Measurements from ENCODE around the gene TINCR.

TINCR gene

GRCh38 chr19:5526691-5527090 lies 41.1 kb downstream of the TINCR start:
- H3K27me3 ChIP-seq (ENCODE audit: insufficient read depth, poor library complexity, severe bottlenecking), result no peaks in the 10 kb centered on the region
- DNase-seq (ENCODE audit: low read depth in 1 of 2, low spot score in 1 of 2), result no peak
- H3K4me3 ChIP-seq (replicated peaks; ENCODE audit: insufficient read depth, low read length), result no peak overlapping the region
- TF ChIP-seq SPI1 (IDR thresholded peaks at IDR 0.05; ENCODE audit: borderline replicate concordance, low read depth) (no peak), POLR2AphosphoS5 (IDR thresholded peaks at IDR 0.05; ENCODE audit: low read depth) (no peak), GABPA (IDR thresholded peaks at IDR 0.05; ENCODE audit: low read depth) (no peak), CTCF (IDR thresholded peaks at IDR 0.05; ENCODE audit: insufficient read depth, low read length) (no peak)
- TF ChIP-seq, protein P1, sequence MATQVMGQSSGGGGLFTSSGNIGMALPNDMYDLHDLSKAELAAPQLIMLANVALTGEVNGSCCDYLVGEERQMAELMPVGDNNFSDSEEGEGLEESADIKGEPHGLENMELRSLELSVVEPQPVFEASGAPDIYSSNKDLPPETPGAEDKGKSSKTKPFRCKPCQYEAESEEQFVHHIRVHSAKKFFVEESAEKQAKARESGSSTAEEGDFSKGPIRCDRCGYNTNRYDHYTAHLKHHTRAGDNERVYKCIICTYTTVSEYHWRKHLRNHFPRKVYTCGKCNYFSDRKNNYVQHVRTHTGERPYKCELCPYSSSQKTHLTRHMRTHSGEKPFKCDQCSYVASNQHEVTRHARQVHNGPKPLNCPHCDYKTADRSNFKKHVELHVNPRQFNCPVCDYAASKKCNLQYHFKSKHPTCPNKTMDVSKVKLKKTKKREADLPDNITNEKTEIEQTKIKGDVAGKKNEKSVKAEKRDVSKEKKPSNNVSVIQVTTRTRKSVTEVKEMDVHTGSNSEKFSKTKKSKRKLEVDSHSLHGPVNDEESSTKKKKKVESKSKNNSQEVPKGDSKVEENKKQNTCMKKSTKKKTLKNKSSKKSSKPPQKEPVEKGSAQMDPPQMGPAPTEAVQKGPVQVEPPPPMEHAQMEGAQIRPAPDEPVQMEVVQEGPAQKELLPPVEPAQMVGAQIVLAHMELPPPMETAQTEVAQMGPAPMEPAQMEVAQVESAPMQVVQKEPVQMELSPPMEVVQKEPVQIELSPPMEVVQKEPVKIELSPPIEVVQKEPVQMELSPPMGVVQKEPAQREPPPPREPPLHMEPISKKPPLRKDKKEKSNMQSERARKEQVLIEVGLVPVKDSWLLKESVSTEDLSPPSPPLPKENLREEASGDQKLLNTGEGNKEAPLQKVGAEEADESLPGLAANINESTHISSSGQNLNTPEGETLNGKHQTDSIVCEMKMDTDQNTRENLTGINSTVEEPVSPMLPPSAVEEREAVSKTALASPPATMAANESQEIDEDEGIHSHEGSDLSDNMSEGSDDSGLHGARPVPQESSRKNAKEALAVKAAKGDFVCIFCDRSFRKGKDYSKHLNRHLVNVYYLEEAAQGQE (IDR thresholded peaks at IDR 0.05; ENCODE audit: insufficient replicate concordance, low read depth), result no peak
- H3K27ac ChIP-seq (replicated peaks), result no peak overlapping the region

GRCh38 chr19:5524081-5524480 lies 43.7 kb downstream of the TINCR start:
- Histone ChIP-seq H3K27ac (replicated peaks) (no peak overlapping the region), H3K4me3 (replicated peaks; ENCODE audit: insufficient read depth, low read length) (no peak overlapping the region), H3K27me3 (ENCODE audit: insufficient read depth, poor library complexity, severe bottlenecking) (no peaks in the 10 kb centered on the region)
- TF ChIP-seq CTCF (IDR thresholded peaks at IDR 0.05; ENCODE audit: insufficient read depth, low read length) (no peak), GABPA (IDR thresholded peaks at IDR 0.05; ENCODE audit: low read depth) (no peak), SPI1 (IDR thresholded peaks at IDR 0.05; ENCODE audit: borderline replicate concordance, low read depth) (no peak), POLR2AphosphoS5 (IDR thresholded peaks at IDR 0.05; ENCODE audit: low read depth) (no peak)
- TF ChIP-seq, protein P1 (IDR thresholded peaks at IDR 0.05; ENCODE audit: insufficient replicate concordance, low read depth), result no peak
- DNase-seq (ENCODE audit: low read depth in 1 of 2, low spot score in 1 of 2), result no peak

DNA sequence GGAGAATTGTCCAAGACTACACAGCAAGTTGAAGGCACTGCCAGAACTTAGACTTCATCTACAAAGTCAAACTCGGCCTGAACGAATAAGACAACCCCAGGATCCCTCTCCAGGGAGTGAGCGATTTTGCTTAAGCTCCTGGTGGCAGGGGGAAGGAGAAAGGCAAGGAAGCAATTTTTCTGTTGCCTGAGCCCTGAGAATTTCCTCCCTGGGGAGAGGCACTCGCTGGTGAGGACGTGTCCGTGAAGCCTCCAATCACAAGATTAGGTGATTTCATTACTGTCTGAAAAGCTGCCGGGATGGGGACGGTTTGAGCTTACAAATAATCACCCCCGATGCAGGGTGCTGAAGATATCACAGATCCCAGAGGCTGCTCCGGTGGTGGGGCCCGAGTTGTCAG lies 45.6 kb downstream of the TINCR start:
- Histone ChIP-seq H3K27me3 (ENCODE audit: insufficient read depth, poor library complexity, severe bottlenecking) (no peaks in the 10 kb centered on the region), H3K27ac (replicated peaks) (no peak overlapping the region), H3K4me3 (replicated peaks; ENCODE audit: insufficient read depth, low read length) (no peak overlapping the region)
- no peak for DNase-seq (ENCODE audit: low read depth in 1 of 2, low spot score in 1 of 2)
- TF ChIP-seq CTCF (IDR thresholded peaks at IDR 0.05; ENCODE audit: insufficient read depth, low read length) (no peak), POLR2AphosphoS5 (IDR thresholded peaks at IDR 0.05; ENCODE audit: low read depth) (no peak), GABPA (IDR thresholded peaks at IDR 0.05; ENCODE audit: low read depth) (no peak), SPI1 (IDR thresholded peaks at IDR 0.05; ENCODE audit: borderline replicate concordance, low read depth) (no peak)
- TF ChIP-seq, protein P1 (IDR thresholded peaks at IDR 0.05; ENCODE audit: insufficient replicate concordance, low read depth), result no peak

All from HL-60 (cell line).